22Rv1 (cell line): Measurements from ENCODE around the gene TMEM8B.

Experiments
- CTCF ChIP-seq: fragments of 450-650 bp; IDR thresholded peaks from 2 replicates; pipeline ENCODE4 v1.5.1; 2017; ENCODE audit warnings: mild to moderate bottlenecking
- ZFX ChIP-seq: fragments of 450-650 bp; IDR thresholded peaks from 2 replicates; pipeline ENCODE4 v1.6.1; 2017; ENCODE audit warnings: antibody characterized with exemption, borderline replicate concordance

- no peak for TF ChIP-seq CTCF
- no peak for TF ChIP-seq ZFX
These were observed 24.1 kb downstream of the TMEM8B start for GRCh38 chr9:35852876-35853865.
